HG02885 (cell line): Measurements from ENCODE around the gene NFAT5.
"Not testable (repeated sequence)": the region's sequence is repeated elsewhere in the genome, so short reads cannot be mapped to it uniquely, and the experiment has no call there.

Experiments
- ATAC-seq: cut with Tn5 transposase; IDR thresholded peaks from one replicate; pipeline ENCODE4 v1.9.1; 2021; ENCODE audit warnings: mild to moderate bottlenecking; ENCODE audit not compliant: unreplicated experiment, poor library complexity

NFAT5 gene

DNA sequence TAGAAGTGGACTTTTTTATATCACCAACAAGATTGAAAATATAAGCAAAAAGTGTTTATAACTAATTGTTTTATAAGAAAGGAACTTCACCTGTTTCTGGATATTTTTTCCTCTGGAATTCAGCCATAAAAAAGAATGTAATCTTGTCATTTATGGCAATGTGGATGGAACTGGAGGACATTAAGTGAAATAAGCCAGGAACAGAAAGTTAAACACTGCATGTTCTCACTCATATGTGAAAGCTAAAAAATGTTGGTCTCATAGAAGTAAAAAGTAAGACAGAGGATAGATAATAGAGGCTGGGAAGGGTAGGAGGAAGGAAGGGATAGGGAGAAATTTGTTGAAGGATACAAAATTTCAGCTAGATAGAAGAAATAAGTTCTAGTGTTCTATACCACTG, 67.6 kb downstream of the NFAT5 start:
- ATAC-seq: no peak

DNA sequence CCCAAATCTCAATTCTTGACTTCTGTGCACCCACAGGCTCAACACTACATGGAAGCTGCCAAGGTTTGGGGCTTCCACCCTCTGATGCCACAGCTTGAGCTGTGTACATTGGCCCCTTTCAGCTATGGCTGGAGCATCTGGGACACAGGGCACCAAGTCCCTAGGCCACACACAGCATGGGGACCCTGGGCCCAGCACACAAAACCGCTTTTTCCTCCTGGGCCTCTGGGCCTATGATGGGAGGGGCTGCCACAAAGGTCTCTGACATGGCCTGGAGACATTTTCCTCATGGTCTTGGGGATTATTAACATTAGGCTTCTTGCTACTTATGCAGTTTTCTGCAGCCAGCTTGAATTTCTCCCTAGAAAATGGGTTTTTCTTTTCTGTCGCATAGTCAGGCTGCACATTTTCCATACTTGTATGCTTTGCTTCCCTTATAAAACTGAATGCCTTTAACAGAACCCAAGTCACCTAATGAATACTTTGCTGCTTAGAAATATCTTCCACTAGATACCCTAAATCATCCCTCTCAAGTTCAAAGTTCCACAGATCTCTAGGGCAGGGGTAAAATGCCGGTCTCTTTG, 70.9 kb downstream of the NFAT5 start:
- not testable (repeated sequence) for ATAC-seq

DNA sequence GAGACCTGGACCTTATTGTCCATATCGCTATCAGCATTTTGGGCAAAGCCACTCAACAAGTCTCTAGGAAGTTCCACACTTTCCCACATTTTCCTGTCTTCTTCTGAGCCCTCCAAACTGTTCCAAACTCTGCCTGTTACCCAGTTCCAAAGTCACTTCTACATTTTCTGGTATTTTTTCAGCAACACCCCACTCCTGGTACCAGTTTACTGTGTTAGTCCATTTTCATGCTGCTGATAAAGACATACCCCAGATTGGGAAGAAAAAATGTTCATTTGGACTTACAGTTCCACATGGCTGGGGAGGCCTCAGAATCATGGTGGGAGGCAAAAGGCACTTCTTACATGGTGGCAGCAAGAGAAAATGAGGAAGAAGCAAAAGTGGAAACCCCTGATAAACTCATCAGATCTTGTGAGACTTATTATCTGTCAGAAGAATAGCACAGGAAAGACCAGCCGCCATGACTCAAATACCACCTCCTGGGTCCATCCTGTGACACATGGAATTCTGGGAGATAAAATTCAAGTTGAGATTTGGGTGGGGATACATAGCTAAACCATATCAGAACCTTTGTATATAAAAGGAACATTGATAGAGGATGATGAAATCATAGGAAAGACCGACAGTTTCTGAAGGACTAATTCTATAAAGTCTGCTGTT, 71.6 kb downstream of the NFAT5 start:
- ATAC-seq: not testable (repeated sequence)

DNA sequence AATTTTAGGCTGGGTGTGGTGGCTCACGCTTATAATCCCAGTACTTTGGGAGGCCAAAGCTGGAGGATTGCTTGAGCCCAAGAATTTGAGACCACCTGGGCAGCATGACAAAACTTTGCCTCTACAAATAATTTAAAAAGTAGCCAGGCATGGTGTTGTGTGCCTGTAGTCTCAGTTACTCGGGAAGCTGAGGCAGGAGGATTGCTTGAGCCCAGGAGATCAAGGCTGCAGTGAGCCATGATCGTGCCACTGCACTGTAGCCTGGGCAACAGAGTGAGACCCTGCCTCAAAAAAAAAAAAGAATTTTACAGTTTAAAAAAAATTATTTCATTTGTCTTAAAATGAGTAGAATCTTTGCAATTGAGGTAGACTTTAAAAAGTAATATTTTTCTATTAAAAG, 78.2 kb downstream of the NFAT5 start:
- not testable (repeated sequence) for ATAC-seq

DNA sequence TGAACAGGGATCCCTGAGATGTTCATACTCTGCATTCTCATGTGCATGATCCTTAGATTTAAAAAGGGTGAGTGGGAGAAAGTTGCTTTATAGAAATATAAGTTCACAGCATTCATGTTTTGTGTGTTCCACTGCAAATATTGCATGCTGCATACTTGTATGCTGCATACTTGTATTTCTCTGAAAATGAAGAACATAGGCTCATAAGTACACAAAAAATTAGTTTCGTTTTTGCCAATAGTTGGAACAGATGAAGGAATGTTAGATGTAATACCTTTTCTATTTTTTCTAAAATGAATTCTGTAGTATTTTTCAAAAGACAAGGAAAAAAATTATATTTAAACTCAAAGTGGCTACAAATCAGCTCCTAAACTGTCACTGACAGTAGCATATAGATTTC, 79.0 kb downstream of the NFAT5 start:
- no peak for ATAC-seq

DNA sequence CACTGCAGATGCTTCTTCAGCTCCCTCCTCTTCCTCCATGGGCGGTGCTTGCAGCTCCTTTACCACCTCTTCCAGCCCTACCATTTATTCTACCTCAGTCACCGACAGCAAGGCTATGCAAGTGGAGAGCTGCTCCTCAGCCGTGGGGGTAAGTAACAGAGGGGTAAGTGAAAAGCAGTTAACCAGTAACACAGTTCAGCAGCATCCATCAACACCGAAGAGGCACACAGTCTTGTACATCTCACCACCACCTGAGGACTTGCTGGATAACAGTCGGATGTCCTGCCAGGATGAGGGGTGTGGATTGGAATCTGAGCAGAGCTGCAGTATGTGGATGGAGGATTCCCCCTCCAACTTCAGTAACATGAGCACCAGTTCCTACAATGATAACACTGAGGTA, 81.3 kb downstream of the NFAT5 start:
- ATAC-seq: no peak

DNA sequence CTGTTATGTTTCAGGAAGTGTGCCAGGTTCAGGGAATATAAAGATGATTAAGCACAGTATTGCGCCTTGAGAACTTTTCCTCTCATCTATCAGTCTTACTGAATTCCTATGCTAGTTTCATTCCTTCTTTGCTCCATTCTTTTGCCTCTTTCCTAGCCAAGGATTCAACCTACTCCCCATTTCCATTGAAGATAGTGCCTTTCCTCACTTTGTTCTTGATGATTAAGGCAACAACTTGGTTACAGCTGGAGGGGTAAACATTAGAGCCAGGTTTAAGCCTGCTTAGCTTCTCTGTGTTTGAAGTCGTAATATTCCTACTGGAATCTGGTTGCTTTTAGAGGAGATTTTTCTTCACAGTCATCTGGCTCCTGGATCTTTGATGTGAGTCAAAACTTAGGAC, 85.5 kb downstream of the NFAT5 start:
- no peak for ATAC-seq

DNA sequence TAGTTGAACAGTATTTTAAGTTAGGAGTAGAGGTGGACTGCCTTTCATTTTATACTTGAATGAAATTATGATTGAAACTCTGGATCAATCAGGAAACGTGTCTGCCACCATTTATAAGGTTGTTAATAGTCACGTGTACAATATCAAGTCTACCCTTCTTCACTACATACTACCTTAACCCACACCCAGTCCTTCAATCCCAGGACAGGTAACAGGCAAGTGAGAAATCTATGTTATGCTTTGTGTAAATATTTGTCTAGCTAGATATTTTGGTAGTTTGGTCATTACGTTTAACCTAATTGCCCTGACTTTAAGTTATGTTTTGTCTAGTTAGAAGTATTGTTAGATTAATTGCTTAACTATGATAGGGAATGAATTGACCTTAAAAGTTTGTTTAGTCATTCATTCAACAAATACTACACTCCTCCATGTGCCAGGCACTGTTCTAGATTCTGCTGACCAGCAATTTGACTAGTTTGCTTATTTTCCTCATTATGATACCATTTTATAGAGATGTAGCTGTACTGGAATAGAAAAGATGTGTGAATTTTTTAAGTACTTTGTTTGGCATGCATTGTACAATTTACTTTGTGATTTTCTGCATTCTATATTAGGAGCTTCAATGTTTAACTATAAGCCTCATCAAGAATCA, 88.6 kb downstream of the NFAT5 start:
- ATAC-seq: no peak

DNA sequence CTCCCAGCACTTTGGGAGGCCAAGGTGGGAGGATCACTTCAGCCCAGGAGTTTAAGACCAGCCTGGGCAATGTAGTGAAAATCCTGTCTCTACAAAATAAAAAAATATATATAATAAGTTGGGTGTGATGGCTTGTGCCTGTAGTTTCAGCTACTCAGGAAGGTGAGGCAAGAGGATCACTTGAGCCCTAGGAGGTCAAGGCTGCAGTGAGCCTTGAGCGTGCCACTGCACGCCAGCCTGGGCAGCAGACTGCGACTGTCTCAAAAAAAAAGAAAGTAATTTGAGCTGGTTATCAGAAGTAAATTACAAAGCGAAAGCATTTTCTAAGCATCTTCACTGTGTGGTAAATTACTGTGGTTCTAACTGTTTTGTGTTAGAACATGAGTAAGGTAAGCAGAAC, 94.4 kb downstream of the NFAT5 start:
- ATAC-seq: no peak

DNA sequence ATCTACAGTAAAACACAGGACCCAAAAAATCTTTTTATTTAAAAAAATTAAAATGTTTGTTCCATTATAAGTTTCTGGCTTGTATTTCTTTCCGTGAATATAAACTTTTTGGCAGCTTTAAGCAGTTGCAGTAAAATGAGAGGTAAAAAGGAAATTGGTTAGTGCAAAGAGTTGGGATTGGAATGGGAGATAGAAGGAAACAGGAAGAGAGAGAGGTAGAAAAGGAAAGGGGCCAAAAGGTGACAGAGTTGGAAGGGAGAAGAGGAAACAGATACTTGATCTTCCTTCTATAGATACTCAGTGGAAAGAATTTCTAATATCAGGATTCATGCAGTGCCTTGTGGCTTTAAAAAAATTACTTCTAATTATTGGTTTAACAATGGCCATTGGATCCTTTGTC, 97.1 kb downstream of the NFAT5 start:
- no peak for ATAC-seq

DNA sequence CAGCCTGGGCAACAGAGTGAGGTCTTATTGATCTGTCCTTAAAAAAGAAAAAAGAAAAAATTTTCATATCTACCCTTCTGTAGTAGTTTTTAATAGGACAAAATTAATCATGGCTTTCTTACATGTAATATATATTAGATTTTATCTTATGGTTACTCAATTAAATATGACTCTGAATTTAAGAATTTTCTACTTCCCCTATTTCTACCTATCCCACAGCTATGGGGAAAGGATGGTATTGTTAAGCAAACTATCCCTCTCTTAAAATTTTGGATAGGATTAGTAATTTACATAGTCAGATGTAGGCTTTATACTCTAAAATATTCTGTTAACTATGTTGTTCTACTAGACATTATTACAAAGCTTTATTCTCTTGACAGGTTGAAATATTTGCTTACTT, 98.1 kb downstream of the NFAT5 start:
- ATAC-seq: no peak

DNA sequence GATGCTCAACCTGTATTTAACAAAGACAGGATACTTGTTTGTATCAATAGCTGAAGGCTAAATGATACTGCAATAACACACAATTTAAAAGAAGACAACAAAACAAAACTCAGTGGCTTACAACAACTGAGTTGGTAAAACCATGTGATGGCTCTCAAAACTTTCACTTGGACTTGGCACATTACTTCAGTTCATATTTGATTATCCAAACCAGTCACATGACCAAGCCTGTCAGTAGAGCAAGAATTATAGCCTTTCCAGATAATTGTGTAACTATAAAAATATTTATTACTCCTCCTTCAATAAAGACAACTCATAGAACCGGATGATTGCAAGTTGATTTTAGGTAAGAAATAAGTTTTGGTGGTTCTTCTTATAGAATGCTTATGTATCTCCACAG, 103.8 kb downstream of the NFAT5 start:
- no peak for ATAC-seq

DNA sequence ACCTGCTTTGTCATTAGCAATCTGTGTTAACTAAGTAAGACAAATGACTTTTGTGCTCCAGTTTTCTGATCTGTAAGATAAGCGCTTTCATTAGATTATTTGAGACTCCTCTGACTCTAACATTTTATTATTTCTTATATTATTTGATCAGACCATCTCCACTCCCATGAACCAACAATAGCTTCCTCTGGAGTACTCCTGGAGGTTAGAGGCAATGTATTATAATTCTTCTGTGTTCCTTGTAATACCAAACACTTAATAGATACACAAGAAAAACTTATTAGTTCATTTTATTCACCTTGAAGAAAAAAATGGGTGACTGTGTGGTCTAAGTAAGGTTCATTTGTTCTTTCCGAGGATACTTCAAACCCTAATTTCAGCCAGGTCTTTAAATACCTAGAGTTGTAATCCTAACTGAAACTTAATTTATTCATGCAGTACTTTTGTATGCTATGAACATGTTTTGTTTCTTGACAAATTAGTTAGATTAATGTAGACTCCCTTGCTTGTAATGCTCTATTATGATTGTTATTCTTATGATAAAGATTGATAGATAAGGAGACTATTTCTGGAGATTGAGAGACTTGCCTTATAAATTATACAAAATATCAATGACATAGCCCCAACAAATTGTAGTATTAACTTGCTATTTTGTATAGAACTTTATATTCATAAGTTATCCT, 106.7 kb downstream of the NFAT5 start:
- ATAC-seq: no peak

DNA sequence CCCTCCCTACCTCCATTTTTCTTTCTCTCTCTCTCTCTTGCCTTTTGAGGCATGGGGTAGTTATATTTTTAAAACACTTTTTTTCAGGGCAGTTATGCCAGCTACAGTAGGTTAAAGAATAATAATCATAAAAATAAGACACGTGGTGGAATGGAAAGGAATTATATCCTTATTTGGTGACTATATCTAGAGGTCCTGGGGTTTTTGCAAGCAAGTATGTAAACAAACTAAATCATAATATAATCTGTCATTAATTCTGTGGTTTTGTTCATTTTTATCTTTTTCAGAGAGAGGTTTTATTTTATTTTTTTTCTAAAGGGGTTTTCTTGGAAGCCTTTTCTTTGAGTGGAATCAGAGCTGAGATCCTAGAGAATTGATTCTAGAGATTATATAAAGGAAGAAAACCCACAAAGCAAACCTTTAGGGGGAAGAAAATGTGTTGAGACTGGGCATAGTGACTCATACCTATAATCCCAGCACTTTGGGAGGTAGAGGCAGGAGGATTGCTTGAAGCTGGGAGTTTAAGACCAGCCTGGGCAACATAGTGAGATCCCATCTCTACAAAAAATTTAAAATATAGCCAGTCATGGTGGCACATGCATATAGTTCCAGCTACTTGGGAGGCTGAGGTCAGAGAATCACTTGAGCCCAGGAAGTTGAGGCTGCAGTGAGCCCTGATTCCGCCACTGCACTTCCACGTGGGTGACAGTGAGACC, 107.4 kb downstream of the NFAT5 start:
- ATAC-seq: no peak

DNA sequence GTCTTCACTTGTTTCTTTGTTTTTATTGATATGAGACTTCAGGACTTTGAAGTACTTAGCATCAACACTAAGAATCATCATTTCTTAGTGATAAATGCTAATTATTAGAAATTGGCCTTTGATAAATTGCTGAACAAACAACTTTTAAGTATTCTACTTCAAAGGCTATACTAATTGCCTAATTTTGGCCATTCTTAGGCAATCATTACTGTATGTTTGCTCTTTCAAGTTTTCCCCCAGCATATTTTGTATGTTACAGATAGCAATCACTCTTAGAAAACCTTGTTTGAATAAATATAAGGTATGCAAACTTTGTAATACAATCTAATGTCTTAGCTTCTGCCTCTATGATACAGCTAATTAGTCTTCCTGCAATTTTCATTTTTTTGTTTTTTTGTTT, 114.6 kb downstream of the NFAT5 start:
- no peak for ATAC-seq

DNA sequence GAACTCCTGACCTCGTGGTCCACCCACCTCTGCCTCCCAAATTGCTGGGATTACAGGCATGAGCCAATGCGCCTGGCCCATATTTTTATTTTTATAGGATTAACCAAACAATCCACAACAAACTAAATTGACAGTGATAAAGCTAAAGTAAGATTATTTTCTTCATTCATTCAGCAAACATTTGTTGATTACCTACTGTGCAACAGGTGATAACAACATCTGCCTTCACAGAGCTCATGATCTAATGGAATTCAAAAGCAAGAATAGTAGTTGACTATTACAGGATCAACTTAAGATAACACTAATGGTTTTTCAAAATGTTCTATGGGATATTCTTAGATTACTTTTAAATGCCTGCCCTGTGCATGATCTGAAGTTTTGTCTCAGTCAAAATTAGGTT, 122.8 kb downstream of the NFAT5 start:
- ATAC-seq: no peak

DNA sequence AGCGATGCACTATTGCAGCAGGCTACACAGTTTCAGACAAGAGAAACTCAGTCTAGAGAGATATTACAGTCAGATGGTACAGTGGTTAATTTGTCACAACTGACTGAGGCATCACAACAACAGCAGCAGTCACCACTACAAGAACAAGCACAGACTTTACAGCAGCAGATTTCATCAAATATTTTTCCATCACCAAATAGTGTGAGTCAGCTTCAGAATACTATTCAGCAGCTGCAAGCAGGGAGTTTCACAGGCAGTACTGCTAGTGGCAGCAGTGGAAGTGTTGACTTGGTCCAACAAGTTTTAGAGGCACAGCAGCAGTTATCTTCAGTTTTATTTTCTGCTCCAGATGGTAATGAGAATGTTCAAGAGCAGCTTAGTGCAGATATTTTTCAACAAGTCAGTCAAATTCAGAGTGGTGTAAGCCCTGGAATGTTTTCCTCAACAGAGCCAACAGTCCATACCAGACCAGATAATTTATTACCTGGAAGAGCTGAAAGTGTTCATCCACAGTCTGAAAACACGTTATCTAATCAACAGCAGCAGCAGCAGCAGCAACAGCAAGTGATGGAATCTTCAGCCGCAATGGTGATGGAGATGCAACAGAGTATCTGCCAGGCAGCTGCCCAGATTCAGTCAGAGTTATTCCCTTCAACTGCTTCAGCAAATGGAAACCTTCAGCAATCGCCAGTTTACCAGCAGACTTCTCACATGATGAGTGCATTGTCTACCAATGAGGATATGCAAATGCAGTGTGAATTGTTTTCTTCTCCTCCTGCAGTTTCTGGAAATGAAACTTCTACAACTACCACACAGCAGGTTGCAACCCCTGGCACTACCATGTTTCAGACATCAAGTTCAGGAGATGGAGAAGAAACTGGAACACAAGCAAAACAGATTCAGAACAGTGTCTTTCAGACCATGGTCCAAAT, 126.5 kb downstream of the NFAT5 start:
- no peak for ATAC-seq

DNA sequence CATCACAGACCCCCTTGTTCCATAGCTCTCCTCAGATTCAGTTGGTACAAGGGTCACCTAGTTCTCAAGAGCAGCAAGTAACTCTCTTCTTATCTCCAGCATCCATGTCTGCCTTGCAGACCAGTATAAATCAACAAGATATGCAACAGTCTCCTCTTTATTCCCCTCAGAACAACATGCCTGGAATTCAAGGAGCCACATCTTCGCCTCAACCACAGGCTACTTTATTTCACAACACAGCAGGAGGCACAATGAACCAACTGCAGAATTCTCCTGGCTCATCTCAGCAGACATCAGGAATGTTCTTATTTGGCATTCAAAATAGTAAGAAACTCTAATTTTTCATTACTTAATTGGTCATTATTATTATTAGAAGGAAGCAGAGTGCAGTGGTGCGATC, 128.2 kb downstream of the NFAT5 start:
- no peak for ATAC-seq

DNA sequence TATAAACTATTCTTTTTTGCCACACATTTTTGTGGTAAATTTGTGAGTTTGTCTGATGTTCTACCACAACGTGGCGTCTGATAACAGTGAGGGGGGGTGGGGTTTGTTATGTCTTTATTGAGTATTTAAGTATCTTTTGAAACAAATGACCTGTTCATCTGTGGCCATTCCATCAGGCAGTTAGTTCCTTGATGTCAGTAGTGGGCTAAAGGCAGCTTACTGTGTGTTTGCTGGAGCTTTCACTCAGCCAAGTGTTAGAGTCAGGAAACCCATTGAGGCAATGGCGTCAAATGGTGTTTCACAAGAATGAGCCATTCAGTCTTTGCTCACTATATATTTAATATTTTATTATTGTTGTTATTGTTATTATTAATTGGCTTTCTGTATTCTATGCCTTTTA, 132.6 kb downstream of the NFAT5 start:
- ATAC-seq: no peak

DNA sequence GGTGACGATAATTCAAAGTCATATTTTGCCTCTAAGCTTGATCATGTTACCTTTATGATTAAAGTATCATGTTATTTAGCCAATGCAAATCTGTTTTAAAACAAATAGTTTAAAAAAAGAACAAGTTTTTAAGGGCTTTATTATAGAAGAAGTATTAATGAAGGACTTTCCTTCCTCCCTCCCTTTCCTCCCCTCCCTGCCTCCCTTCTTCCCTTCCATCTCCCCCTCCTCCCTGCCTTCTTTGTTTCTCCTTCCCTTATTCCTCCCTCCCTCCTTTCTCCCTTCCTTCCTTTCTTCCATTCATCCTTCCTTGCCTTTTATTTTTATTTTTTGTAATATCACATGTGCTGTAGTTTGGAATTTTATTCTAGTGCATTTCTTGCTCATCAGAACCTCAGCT, 134.1 kb downstream of the NFAT5 start:
- no peak for ATAC-seq
